Left ventricle myocardium inferior (tissue), 1 donor: Measurements from ENCODE around the gene PNMA1. TPM values are rescaled to one million over a fixed set of nuclear protein-coding genes. Genes with fewer than 3 reads are reported as not detected.
A peak's percentile ranks its signal among the peaks of the same experiment; 100 is the strongest.

Source experiments
- DNase-seq: peaks from one replicate; pipeline ENCODE4 v3.0.0-alpha.2; 2020
- H3K27ac ChIP-seq: fragments of 200-600 bp; replicated peaks from 2 replicates; pipeline ENCODE4 v1.8.0; 2021
- H3K27me3 ChIP-seq: fragments of 200-600 bp; 2 replicates; pipeline ENCODE4 v1.8.0; 2021; ENCODE audit warnings: low read depth
- H3K36me3 ChIP-seq: fragments of 200-600 bp; 2 replicates; pipeline ENCODE4 v1.8.0; 2021
- H3K4me1 ChIP-seq: fragments of 200-600 bp; 2 replicates; pipeline ENCODE4 v1.8.0; 2021
- H3K4me3 ChIP-seq: fragments of 200-600 bp; 2 replicates; pipeline ENCODE4 v1.8.0; 2021; ENCODE audit warnings: mild to moderate bottlenecking, moderate library complexity
- H3K9me3 ChIP-seq: fragments of 200-600 bp; replicated peaks from 2 replicates; pipeline ENCODE4 v1.8.0; 2021
- intact Hi-C: fragments of 100-400 bp; cut with micrococcal nuclease; formaldehyde crosslinking; loops from one replicate; pipeline ENCODE4 v1.11.0; 2022
- total RNA-seq: library from RNA; stranded (reverse); fragmentation: NEBNext Ultra II Directional; extraction: Animal tissue kit (Norgen Biotek cat#: 25700); gene quantifications from one replicate; pipeline ENCODE4 v1.2.1, GENCODE V29; 2021
- TF ChIP-seq, protein P1 (sequence below): fragments of 200-600 bp; IDR thresholded peaks from 2 replicates; pipeline ENCODE4 v1.8.0; 2021; ENCODE audit warnings: antibody characterized with exemption, mild to moderate bottlenecking, borderline replicate concordance
- donor health status: DM: no; HTN: yes; CAD: no; lungs with severe emphysema.

The PNMA1 gene
- total RNA-seq, 1 donor from 2014 or later = 19.2 TPM

DNA sequence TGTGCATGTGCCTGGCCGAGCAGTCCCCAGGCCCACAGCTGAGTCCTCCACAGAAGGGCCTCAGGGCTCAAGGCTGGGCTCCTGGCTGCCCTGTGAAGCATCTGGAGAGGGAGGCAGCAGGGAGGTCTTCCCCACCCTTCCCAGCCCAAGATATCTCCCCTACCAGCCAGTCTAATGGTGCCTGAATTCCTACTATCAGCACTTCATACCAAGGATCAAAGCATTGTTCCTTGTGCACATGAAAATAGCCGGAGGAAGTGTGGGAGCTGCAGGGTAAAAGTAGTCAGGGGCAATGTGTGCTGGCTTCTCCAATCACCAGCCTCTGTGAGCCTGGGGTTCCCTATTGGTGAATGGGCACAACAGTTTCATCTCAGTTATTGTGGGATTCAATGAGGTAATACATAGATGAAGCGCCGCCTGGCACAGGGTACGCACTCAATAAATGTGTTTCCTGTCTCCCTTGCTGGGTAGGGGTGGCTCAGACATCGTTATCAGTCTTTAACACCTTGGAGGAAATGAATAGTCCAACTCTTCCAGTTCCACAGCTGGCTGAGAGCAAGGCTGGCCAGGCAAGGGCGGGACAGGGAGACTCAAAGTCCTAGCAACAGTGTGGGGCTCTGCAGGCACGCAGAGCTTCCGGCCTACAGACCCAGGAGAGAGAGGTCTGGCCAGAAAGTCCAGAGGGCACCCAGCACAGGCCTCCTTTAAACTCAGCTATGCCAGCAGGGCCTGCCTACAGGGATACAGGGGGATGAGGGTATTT lies 39.1 kb upstream of the PNMA1 start:
- peak; percentile 62 for DNase-seq
- TF ChIP-seq, protein P1, sequence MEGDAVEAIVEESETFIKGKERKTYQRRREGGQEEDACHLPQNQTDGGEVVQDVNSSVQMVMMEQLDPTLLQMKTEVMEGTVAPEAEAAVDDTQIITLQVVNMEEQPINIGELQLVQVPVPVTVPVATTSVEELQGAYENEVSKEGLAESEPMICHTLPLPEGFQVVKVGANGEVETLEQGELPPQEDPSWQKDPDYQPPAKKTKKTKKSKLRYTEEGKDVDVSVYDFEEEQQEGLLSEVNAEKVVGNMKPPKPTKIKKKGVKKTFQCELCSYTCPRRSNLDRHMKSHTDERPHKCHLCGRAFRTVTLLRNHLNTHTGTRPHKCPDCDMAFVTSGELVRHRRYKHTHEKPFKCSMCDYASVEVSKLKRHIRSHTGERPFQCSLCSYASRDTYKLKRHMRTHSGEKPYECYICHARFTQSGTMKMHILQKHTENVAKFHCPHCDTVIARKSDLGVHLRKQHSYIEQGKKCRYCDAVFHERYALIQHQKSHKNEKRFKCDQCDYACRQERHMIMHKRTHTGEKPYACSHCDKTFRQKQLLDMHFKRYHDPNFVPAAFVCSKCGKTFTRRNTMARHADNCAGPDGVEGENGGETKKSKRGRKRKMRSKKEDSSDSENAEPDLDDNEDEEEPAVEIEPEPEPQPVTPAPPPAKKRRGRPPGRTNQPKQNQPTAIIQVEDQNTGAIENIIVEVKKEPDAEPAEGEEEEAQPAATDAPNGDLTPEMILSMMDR = no peak
- peak overlapping the region; percentile 51 for H3K4me3 ChIP-seq
- H3K9me3 ChIP-seq = no peaks in the 10 kb centered on the region
- H3K4me1 ChIP-seq = peaks cover 100% of the 10 kb centered on the region
- H3K36me3 ChIP-seq = no peaks in the 10 kb centered on the region
- H3K27ac ChIP-seq = peak overlapping the region; percentile 100
- intact Hi-C loops = loop anchor here (5.0 kb wide), 1 partner anchor 34 kb away; no protein-coding TSS in a partner anchor
- H3K27me3 ChIP-seq = no peaks in the 10 kb centered on the region

DNA sequence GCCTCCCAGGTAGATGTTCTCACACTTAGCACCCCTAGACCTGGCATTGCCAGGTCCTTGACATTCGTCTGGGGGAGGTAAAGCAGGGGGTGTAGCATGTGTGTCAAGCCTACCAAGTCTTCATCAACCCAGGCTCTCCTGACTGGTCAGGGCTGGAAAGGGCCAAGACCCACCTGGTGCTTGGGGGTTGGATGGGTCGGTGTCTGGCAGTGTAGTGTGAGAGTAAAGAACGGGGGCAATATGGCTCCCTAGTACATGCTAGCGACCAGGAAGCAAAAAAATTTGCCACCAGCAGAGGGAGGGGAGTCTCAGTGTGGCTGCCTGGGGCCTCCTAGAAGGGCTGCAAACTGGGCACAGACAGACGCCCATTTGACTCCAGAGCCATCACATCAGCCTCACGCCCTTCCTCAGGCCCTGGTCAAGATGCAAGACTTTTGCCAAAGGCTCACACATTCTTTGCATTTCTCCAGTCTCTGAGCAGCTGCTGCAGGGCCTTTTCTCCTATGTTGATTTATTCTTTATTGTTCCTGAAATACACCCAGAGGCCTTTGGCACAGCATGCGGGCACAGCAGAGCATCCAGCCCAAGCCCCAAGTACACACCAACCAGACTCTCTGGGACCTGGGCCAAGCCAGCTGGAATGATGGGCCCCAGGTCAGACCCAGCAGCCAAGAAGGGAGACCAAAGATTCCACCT lies 38.3 kb upstream of the PNMA1 start:
- Histone ChIP-seq H3K4me1 (peaks cover 100% of the 10 kb centered on the region), H3K4me3 (peak overlapping the region; percentile 51), H3K27ac (peak overlapping the region; percentile 100), H3K27me3 (no peaks in the 10 kb centered on the region), H3K36me3 (no peaks in the 10 kb centered on the region), H3K9me3 (no peaks in the 10 kb centered on the region)
- intact Hi-C loops = loop anchor here (5.0 kb wide), 1 partner anchor 35 kb away; no protein-coding TSS in a partner anchor
- DNase-seq = peak; percentile 81
- TF ChIP-seq, protein P1 = no peak

DNA sequence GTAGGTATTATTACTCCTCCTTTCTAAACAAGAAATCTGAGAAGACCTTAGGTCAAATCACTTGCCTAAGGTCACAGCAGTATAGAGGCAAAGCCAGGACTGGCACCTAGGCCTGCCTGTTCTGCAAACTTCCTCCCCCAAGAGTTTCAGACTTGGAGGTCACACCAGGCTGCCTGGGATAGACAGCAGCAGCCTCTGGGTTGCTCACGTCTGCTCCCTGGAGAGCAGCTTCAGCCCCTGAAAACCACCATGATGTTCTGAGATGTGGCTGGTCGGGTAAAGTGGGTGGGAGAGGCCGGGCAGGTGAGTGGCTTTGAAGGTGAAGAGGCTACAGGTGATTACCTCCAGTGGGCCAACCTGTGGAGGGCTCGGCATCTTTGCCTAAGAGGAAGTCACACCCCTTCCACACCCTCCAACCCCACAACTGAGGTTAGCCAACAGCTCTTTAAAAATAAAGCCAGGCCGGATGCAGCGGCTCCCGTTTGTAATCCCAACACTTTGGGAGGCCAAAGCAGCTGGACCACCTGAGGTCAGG lies 37.0 kb upstream of the PNMA1 start:
- no peaks in the 10 kb centered on the region for H3K36me3 ChIP-seq
- intact Hi-C loops = loop anchor here (5.0 kb wide), 1 partner anchor 36 kb away; no protein-coding TSS in a partner anchor
- H3K4me1 ChIP-seq = peaks cover 100% of the 10 kb centered on the region
- no peak for DNase-seq
- peak overlapping the region; percentile 100 for H3K27ac ChIP-seq
- no peak overlapping the region for H3K4me3 ChIP-seq
- TF ChIP-seq, protein P1 = no peak
- H3K27me3 ChIP-seq = no peaks in the 10 kb centered on the region
- H3K9me3 ChIP-seq = no peaks in the 10 kb centered on the region

DNA sequence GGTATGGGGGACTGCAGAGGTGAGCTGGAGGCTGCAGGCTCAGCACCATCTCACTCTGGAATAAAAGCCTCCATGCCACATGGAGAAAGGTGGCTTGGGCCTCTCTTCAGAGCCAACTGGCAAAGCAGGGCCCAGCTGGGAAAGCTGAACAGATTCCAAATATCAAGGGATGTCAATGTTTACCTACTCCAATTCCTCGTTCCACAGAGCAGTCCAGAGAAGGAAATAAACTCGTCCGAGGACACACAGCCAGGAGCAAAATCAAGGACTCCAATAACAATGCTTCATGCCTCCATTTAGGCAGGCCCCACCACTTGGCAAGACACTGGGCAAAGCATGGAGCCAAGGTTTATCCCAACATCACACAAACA lies 36.3 kb upstream of the PNMA1 start:
- no peaks in the 10 kb centered on the region for H3K27me3 ChIP-seq
- no peaks in the 10 kb centered on the region for H3K9me3 ChIP-seq
- TF ChIP-seq, protein P1 = no peak
- intact Hi-C loops = loop anchor here (5.0 kb wide), 1 partner anchor 37 kb away; no protein-coding TSS in a partner anchor
- H3K27ac ChIP-seq = peak overlapping the region; percentile 100
- H3K4me1 ChIP-seq = peaks cover 100% of the 10 kb centered on the region
- no peak for DNase-seq
- no peaks in the 10 kb centered on the region for H3K36me3 ChIP-seq
- H3K4me3 ChIP-seq = no peak overlapping the region

DNA sequence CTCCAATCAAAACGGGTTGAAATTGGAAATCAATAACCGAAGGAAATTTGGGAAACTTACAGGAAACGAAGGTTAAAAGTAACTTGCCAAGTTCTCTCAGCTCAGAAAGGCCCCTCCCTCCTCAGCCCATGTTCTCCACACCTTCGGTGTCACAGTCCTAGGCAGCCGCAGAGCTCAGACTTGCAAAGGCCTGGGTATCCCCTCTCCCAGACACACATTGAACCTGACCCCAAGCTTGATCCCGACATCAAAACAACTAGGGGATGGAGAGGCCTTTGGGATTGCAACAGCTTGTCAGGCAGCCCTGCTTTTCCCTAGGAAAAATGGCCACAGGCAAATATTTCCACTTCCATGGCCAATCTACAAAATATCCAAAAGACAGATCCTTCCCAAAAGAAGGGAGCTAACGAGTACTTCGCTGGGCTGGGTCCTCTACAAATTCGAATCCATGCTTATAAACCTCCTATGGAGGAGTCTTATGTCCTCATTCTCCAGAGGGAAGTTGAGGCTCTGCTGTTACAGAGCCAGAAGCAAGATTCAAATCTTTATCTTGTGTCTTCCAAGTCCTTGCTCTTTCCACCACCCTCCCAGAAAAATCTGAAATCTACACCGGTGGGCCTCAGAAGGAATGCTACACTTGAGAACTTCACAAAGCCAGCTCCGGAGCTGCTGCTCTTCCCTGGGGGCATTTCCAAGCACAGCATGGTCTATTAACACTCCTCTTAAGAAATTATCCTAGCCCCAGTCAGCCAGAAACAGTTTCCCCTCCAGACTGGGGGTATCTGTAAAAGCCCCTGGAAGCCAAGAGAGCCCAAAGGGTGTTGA lies 35.7 kb upstream of the PNMA1 start:
- Histone ChIP-seq H3K4me3 (no peak overlapping the region), H3K4me1 (peaks cover 100% of the 10 kb centered on the region), H3K36me3 (no peaks in the 10 kb centered on the region), H3K27ac (peak overlapping the region; percentile 100), H3K27me3 (no peaks in the 10 kb centered on the region), H3K9me3 (no peaks in the 10 kb centered on the region)
- intact Hi-C loops = loop anchor here (5.0 kb wide), 1 partner anchor 37 kb away; no protein-coding TSS in a partner anchor
- no peak for DNase-seq
- TF ChIP-seq, protein P1 = no peak
